8988T (cell line): Measurements from ENCODE around the gene PACS2.
"Not testable (repeated sequence)": the region's sequence is repeated elsewhere in the genome, so short reads cannot be mapped to it uniquely, and the experiment has no call there.

Experiments
- DNase-seq: peaks from one replicate; pipeline ENCODE4 v3.0.0; 2011

PACS2 gene

GRCh38 chr14:105290621-105291346 is 23.8 kb upstream of the PACS2 start:
- no peak for DNase-seq

GRCh38 chr14:105292826-105293711 is 21.5 kb upstream of the PACS2 start:
- DNase-seq, result no peak

DNA sequence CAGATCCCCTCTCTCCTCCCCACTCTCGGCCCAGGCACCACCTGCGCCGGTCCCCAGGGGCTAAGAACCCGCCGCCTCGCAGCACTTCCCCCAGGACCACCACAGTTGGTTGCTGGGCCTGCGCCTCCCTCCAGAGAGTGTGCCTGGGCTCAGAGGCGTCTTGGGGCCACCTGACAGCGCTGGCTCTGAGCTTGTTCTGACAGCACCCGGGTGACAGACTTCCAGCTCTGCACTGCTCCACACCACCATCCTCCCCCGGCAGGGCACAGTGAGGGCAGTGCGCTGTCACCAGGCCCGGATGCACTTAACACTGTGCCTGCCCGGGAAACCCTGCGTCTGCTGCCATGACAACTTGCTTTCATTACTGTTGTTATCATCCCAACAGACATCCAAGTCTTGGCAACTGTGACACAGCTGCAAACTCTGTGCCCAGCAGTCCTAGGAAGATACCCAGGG is 20.4 kb upstream of the PACS2 start:
- no peak for DNase-seq

GRCh38 chr14:105297311-105297710 is 17.2 kb upstream of the PACS2 start:
- not testable (repeated sequence) for DNase-seq

- no peak for DNase-seq
Observed at GRCh38 chr14:105299654-105300541, 14.7 kb upstream of the PACS2 start.

GRCh38 chr14:105300542-105301102 is 13.9 kb upstream of the PACS2 start, which contains the start of gene BRF1:
TSS of gene BRF1 (minus strand) at chr14:105301001. CDS start at chr14:105300629, 372 bp downstream.
- DNase-seq, result peak; percentile 88

DNA sequence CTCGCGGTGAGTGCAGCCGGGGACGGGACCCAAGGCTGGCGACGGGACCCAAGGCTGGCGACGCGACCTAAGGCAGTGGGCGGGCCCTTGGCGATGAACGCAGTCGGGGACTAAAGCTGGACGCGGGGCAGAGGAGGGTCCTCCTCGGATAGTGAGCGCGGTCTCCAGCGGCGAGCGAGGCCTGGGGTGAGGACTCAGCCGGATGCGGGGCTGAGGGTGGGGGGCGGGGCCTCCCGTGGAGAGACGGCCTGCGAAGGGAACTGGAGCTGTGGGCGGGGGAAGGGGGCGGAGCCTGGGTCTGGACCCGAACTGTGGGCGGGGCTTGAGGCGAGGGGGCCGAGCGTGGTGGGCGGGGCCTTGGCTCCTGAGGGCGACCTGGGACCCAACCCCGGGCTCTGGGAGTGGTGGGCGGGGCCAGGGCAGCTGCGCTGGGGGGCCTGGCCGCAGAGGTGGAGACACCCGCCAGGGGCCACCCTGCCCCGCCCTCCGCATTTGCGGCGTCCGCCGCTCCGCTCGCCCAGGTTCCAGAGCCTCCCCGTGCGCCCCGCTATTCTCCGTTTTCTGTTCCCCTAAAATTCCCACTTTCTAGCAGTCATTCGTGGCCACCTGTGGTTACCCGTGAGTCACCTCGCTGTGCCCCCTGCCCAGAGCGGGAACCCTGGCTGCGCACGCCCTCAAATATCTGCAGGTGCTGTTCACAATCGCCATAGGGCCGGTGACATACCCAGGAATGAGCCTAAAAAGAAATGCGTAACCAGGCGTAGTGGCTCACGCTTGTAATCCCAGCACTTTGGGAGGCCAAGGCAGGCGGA is 13.2 kb upstream of the PACS2 start:
- DNase-seq, result peak; percentile 93

DNA sequence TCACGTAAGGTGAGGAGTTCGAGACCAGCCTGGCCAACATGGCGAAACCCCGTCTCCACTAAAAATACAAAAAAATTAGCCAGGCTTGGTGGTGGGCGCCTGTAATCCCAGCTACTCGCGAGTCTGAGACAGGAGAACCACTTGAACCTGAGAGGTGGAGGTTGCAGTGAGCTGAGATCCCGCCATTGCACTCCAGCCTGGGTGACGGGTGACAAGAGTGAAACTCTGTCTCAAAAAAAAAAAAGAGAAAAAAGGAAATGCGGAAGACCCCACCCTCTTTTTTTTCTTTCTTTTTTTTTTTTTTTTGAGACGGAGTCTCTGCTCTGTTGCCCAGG is 12.7 kb upstream of the PACS2 start:
- not testable (repeated sequence) for DNase-seq

- DNase-seq, result no peak
Observed at GRCh38 chr14:105303949-105304348, 10.6 kb upstream of the PACS2 start.

- DNase-seq, result no peak
Observed at GRCh38 chr14:105304565-105304964, 10.0 kb upstream of the PACS2 start.

DNA sequence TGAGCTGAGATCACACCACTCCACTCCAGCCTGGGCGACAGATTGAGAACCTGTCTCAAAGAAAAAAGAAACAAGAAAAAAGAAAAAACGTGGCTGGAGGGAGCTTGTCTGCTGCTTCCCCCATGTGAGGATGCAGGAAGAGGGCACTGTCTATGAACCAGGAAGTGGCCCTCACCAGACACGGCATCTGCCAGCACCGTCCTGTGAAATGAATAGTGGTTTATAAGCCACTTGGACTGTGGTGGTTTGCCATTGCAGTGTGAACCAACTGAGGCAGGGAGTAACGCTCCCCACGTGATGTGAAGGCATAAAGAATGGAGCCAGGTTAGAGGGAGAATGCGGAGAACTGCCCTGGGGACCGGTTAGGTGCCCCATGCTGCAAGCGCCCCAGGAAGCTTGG is 9.2 kb upstream of the PACS2 start:
- DNase-seq, result no peak

- no peak for DNase-seq
Observed at GRCh38 chr14:105305791-105306190, 8.8 kb upstream of the PACS2 start.

- DNase-seq, result no peak
Observed at GRCh38 chr14:105307052-105307727, 7.4 kb upstream of the PACS2 start.

- no peak for DNase-seq
Observed at GRCh38 chr14:105309371-105309770, 5.2 kb upstream of the PACS2 start.

DNA sequence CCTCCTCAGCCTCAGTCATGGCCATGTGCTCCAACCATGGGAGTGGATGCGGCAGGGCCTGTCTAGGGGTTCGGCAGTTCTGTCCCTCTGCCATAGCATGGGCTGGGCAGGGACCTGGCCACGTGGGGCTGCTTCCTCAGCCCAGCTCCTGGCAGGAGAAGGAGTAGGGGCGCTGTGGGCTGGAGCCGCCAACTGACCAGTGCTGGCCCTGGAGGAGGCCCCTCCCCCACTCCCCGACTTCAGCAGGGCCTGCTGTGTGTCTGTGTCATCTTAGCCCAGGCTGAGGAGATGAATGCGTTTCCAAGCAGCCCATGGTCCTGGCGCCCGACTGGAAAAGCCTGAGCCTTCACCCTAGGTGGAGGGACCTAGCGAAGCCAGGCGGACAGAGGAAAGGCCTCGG is 2.7 kb upstream of the PACS2 start:
- no peak for DNase-seq

DNA sequence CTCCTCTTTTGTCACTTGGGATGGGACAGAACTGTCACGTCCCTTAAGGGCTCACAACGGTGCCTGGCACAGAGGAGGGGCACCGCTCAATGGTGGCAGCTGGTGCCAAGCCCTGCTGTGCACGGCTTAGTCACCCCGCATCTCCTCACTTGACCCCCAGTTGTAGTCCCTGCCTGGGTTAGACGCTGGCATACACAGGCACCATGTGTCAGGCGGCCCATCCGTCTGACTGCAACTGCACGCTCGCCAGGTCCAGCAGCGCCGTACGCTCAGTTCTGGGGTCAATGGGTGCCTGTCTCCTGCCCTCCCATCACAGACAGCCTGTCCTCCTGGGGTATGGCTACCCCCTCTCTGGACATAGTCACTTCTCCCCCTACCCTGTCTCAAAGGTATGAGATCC is 1.6 kb upstream of the PACS2 start:
- no peak for DNase-seq

DNA sequence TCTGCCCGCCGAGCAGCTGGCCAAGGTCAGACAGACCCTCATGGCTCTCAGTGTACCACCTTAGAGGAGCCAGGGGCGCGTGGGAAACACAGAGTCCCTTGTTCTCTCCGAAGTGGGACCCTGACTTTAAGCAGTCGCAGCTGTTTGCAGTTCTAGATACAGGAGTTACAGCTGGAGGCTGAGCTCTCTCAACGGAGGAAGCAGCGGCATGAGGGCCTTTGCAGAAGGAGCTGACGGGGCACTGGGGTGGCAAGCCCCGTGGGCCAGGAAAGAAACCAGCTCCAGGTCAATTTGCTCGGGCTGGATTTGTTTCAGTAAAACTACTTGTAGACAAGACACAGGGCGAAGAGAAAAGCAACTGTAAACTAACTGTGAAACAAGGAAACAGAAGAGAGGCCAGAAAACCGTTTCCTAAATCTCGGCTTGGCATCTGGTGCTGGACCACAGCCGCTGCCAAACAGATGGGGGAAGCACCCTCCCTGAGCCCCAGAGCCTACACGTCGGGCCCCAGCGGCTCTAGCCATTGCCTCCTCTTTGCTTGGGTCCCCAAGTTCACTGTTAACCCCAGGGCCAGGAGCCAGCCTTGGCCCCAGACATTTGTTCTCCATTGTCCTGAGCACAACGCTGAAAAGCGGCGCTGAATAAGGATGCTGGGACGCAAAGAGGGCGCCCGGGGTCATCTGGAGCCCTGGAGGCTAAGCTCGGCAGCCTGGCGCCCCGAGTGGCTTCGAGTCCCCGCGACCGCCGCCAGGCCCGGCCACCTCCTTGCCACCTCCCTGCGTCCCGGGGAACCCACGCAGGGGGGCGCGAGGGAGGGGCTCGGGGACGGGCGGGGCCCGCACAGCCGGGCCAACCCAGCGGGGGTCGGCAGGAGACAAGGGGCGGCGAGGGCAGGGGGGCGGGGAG is 914 bp upstream of the PACS2 start:
- no peak for DNase-seq

GRCh38 chr14:105315211-105315721 is 718 bp downstream of the PACS2 start:
- DNase-seq, result peak; percentile 53

GRCh38 chr14:105315941-105316576 is 1.5 kb downstream of the PACS2 start:
- DNase-seq, result peak; percentile 34
